Gastrocnemius medialis (tissue), 4 donors: ENCODE measurements around the gene HCRTR2. TPM values are rescaled to one million over a fixed set of nuclear protein-coding genes. Genes with fewer than 3 reads are reported as not detected.

Experiments
- ATAC-seq, 2 donors: fragments of 150-250 bp; one replicate each; pipeline ENCODE4 v1.9.1; 2016
- DNase-seq, 2 donors: peaks; one replicate each; pipeline ENCODE4 v3.0.0-alpha.2; 2019
- H3K27ac ChIP-seq, 4 donors: fragments of 200-600 bp; sonication (generic); 1 replicate in 1 of 4; 2 replicates in 3 of 4; pipeline ENCODE4 v1.5.1; 2016 to 2018; ENCODE audit warnings: mild to moderate bottlenecking in 2 of 4, moderate library complexity in 1 of 4
- H3K27me3 ChIP-seq, 3 donors: fragments of 200-600 bp; sonication (generic) in 2 of 3; 1 replicate in 1 of 3; 2 replicates in 2 of 3; pipeline versions ENCODE4 v1.5.1 to v1.6.0; 2016 to 2019; ENCODE audit warnings: mild to moderate bottlenecking in 1 of 3, moderate library complexity in 1 of 3
- H3K36me3 ChIP-seq, 2 donors: fragments of 200-600 bp; sonication (generic) in 1 of 2; one replicate each; pipeline ENCODE4 v1.5.1; 2017 to 2018
- H3K4me1 ChIP-seq, 2 donors: fragments of 200-600 bp; sonication (generic) in 1 of 2; one replicate each; pipeline ENCODE4 v1.5.1; 2016 to 2017; ENCODE audit warnings: mild to moderate bottlenecking in 2 of 2
- H3K4me3 ChIP-seq, 4 donors: fragments of 200-600 bp; sonication (generic) in 3 of 4; 1 replicate in 1 of 4; 2 replicates in 3 of 4; pipeline ENCODE4 v1.5.1; 2016 to 2019; ENCODE audit warnings: mild to moderate bottlenecking in 2 of 4
- H3K9me3 ChIP-seq, 3 donors: fragments of 200-600 bp; sonication (generic) in 2 of 3; 1 replicate in 1 of 3; 2 replicates in 2 of 3; pipeline ENCODE4 v1.5.1; 2016 to 2019
- POLR2A ChIP-seq, 2 donors: fragments of 450-650 bp; IDR thresholded peaks; one replicate each; pipeline ENCODE4 v1.6.1; 2017; ENCODE audit warnings: antibody characterized with exemption in 2 of 2, mild to moderate bottlenecking in 2 of 2, moderate library complexity in 2 of 2
- in situ Hi-C, 4 donors: fragments of 200-750 bp; cut with MboI; loops; one replicate each; pipeline versions ENCODE4 v1.15.0 to v1.8.0; 2017; ENCODE audit warnings: low sequenced_read_pairs in 4 of 4
- intact Hi-C: fragments of 100-400 bp; cut with DNase I; formaldehyde crosslinking; loops from one replicate; pipeline ENCODE4 v1.15.1; 2023; ENCODE audit warnings: low total_unique reads
- total RNA-seq, 4 donors: library from RNA; depleted of rRNA; stranded (reverse); fragments of >200 nt; gene quantifications; one replicate each; pipeline versions ENCODE4 v1.1.0 to v1.2.3, GENCODE V29; 2016
- TF ChIP-seq, protein P1 (sequence below), 5 experiments: fragments of 450-650 bp in 3 of 5; fragments of 200-600 bp in 2 of 5; sonication (generic) in 2 of 5; IDR thresholded peaks in 4 of 5; conservative IDR thresholded peaks in 1 of 5; 1 replicate in 4 of 5; 2 replicates in 1 of 5; pipeline ENCODE4 v1.5.1; 2016 to 2019; ENCODE audit warnings: antibody characterized with exemption in 5 of 5, mild to moderate bottlenecking in 3 of 5, moderate library complexity in 3 of 5

Gene HCRTR2
- total RNA-seq, 4 donors from 2014 or later: not detected

DNA sequence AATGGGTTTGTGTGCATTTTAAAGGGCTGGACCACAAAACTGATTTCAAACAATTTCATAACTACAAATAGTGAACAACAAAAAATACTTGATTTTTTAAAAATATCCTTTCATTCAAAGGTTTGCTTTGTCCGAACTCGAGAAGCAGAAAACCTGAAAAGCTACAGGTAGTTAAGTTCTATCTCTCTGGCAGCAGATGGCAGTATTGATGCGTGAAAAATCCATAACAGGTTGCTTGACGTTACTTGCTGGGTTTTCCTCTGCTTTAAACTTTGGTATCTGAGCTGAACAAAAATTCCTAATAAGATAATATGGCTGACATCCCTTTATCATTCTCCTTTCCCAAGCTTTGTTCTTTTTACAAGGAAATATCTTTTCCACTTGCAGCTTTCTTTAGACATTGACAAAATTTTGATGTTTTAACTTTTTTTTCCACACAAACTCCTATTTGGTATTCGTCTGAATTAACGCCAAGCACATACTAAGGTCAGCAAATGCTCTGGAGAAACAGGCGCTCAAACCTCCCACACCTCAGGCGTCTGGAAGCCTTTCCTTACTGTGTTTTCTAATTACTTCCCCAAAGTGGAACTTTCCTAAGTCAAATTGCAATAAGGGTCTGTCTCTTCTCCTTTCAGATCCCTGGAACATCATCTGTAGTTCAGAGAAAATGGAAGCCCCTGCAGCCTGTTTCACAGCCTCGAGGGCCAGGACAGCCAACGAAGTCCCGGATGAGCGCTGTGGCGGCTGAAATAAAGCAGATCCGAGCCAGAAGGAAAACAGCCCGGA lies 102.6 kb downstream of the HCRTR2 start:
- intact Hi-C loops (loop anchor here (10.0 kb wide), 1 partner anchor 168 kb away; no protein-coding TSS in a partner anchor), in situ Hi-C loops (loop anchor here in 2 of 4 donors (10.0 to 25.0 kb wide), 3 partner anchors 685 to 1018 kb away; no protein-coding TSS in a partner anchor)
- no peak for DNase-seq
- Histone ChIP-seq H3K4me3 (peak overlapping the region in 2 of 4 donors; percentile 1 to 10), H3K4me1 (no peaks in the 10 kb centered on the region), H3K27ac (peak overlapping the region in 1 of 4 donors; percentile 26), H3K9me3 (no peaks in the 10 kb centered on the region), H3K27me3 (no peaks in the 10 kb centered on the region), H3K36me3 (no peaks in the 10 kb centered on the region)
- TF ChIP-seq, protein P1, sequence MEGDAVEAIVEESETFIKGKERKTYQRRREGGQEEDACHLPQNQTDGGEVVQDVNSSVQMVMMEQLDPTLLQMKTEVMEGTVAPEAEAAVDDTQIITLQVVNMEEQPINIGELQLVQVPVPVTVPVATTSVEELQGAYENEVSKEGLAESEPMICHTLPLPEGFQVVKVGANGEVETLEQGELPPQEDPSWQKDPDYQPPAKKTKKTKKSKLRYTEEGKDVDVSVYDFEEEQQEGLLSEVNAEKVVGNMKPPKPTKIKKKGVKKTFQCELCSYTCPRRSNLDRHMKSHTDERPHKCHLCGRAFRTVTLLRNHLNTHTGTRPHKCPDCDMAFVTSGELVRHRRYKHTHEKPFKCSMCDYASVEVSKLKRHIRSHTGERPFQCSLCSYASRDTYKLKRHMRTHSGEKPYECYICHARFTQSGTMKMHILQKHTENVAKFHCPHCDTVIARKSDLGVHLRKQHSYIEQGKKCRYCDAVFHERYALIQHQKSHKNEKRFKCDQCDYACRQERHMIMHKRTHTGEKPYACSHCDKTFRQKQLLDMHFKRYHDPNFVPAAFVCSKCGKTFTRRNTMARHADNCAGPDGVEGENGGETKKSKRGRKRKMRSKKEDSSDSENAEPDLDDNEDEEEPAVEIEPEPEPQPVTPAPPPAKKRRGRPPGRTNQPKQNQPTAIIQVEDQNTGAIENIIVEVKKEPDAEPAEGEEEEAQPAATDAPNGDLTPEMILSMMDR (IDR thresholded peaks at IDR 0.05 in 4 of 5, conservative IDR thresholded peaks at IDR 0.05 in 1 of 5): peak in 4 of 5 experiments; percentile 20 to 55 (median 29)
- TF ChIP-seq POLR2A (IDR thresholded peaks at IDR 0.05): no peak
- ATAC-seq: peak in 1 of 2 donors; percentile 46

DNA sequence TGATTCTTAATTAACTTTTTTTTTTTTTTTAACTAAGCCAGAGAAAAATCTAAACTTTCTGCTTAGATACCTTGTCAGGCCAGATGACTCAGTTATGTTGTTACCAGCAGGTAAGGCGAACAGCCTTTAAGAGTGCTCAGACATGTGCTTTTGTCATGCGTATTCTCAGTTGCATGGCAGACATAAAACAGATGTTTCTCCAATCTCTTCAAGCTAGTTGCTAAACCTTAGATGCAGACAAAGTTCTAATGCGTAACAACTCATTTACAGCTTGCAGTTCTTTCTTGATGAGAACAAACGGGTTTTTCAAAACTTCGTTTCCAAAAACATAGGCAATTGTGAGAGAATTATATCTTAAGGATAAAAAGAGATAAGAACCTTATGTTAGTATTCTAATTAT lies 103.3 kb downstream of the HCRTR2 start:
- no peak overlapping the region for H3K4me3 ChIP-seq
- no peak for TF ChIP-seq POLR2A (IDR thresholded peaks at IDR 0.05)
- TF ChIP-seq, protein P1 (IDR thresholded peaks at IDR 0.05 in 4 of 5, conservative IDR thresholded peaks at IDR 0.05 in 1 of 5): no peak
- H3K36me3 ChIP-seq: no peaks in the 10 kb centered on the region
- H3K4me1 ChIP-seq: no peaks in the 10 kb centered on the region
- in situ Hi-C loops (loop anchor here in 2 of 4 donors (10.0 to 25.0 kb wide), 3 partner anchors 685 to 1017 kb away; no protein-coding TSS in a partner anchor), intact Hi-C loops (loop anchor here (10.0 kb wide), 1 partner anchor 167 kb away; no protein-coding TSS in a partner anchor)
- no peak overlapping the region for H3K27ac ChIP-seq
- ATAC-seq (no peak), DNase-seq (no peak)
- H3K27me3 ChIP-seq: no peaks in the 10 kb centered on the region
- H3K9me3 ChIP-seq: no peaks in the 10 kb centered on the region

DNA sequence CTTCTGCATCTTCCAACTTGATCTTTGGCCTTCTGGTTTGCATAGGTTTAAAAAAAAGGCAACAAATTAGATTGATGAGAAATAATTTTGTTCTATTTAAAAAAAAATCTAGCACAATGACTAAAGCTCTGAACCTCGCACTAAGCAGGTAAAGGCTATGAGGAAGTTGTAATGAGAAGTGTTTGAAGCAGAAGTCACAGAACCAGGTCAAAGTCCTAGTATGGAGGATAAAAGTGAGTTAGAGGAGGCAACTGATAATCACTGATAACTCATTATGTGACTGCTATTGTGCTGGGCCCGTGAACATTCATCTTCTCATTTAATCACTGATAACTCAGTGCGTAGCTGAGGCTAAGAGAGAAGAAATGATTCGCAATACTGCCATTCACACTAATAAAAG lies 106.9 kb downstream of the HCRTR2 start:
- ATAC-seq (no peak), DNase-seq (no peak)
- Histone ChIP-seq H3K9me3 (no peaks in the 10 kb centered on the region), H3K27ac (no peak overlapping the region), H3K4me1 (no peaks in the 10 kb centered on the region), H3K4me3 (no peak overlapping the region), H3K36me3 (no peaks in the 10 kb centered on the region), H3K27me3 (no peaks in the 10 kb centered on the region)
- no peak for TF ChIP-seq POLR2A (IDR thresholded peaks at IDR 0.05)
- TF ChIP-seq, protein P1 (IDR thresholded peaks at IDR 0.05 in 4 of 5, conservative IDR thresholded peaks at IDR 0.05 in 1 of 5): no peak
- intact Hi-C loops (no loop called here), in situ Hi-C loops (loop anchor here in 2 of 4 donors (25.0 kb wide), 2 partner anchors 681 to 706 kb away; no protein-coding TSS in a partner anchor)

DNA sequence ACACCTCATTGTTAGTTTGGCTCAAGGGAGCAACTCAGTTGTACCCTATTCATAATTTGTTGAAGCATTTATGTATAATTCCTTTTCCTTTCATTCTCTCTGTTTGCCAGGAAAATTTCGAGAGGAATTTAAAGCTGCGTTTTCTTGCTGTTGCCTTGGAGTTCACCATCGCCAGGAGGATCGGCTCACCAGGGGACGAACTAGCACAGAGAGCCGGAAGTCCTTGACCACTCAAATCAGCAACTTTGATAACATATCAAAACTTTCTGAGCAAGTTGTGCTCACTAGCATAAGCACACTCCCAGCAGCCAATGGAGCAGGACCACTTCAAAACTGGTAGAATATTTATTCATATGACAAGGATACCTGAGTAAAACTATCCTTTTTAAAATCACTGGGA lies 107.8 kb downstream of the HCRTR2 start:
- no peaks in the 10 kb centered on the region for H3K4me1 ChIP-seq
- H3K36me3 ChIP-seq: no peaks in the 10 kb centered on the region
- intact Hi-C loops: no loop called here
- H3K27ac ChIP-seq: no peak overlapping the region
- H3K4me3 ChIP-seq: no peak overlapping the region
- no peaks in the 10 kb centered on the region for H3K27me3 ChIP-seq
- TF ChIP-seq POLR2A (IDR thresholded peaks at IDR 0.05): no peak
- TF ChIP-seq, protein P1 (IDR thresholded peaks at IDR 0.05 in 4 of 5, conservative IDR thresholded peaks at IDR 0.05 in 1 of 5): no peak
- DNase-seq: no peak
- in situ Hi-C loops: loop anchor here in 2 of 4 donors (25.0 kb wide), 2 partner anchors 680 to 705 kb away; no protein-coding TSS in a partner anchor
- no peak for ATAC-seq
- H3K9me3 ChIP-seq: no peaks in the 10 kb centered on the region
